Activated CD8-positive, alpha-beta memory T cell treated with anti-CD3 and anti-CD28 coated beads for 4 hours (primary cell): ENCODE data around the gene BTBD6.

Experiments used
- DNase-seq, 2 donors: peaks; one replicate each; pipeline ENCODE4 v3.0.0-alpha.2; 2020; ENCODE audit warnings: low read depth in 2 of 2

Gene BTBD6

DNA sequence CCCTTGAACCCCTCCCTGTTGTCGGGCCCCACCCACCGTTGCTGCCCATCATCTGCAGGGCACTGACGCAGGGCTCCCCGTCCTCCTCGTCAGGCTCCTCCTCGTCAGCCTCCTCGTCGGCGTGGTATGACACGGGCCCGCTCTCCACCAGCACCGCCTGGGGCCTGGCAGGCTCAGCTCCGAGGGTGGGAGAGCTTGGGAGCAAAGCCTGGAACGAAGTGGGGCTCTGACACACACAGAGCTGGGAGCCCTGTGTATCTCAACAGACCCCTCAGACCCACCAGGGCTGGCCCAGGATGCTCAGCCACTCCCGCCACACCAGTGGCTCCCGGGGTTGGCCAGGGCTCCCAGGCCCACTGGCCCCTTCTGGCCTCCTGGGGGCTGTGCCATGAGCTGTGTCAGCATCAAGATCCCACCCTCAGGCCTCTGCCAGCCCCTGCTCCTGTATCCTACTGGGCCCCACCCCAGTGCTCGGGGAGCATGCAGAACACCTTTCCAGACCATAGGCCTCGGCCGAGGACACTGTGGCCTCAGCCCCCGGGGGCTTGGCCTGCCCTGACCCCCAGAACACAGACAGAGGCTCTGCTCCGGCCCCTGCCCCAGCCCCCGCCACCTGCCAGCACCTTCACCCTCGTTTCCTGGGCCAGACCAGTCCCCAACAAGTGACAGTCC lies 37.1 kb upstream of the BTBD6 start:
- DNase-seq, result no peak

GRCh38 chr14:105211758-105212089 lies 36.6 kb upstream of the BTBD6 start:
- DNase-seq, result no peak

GRCh38 chr14:105212541-105213300 lies 35.6 kb upstream of the BTBD6 start:
- no peak for DNase-seq

- DNase-seq, result no peak
Observed at GRCh38 chr14:105213361-105213760, 35.0 kb upstream of the BTBD6 start.

GRCh38 chr14:105214324-105214915 lies 33.9 kb upstream of the BTBD6 start:
- DNase-seq, result no peak

- DNase-seq, result no peak
Observed at GRCh38 chr14:105215602-105216001, 32.7 kb upstream of the BTBD6 start.

GRCh38 chr14:105216490-105217247 lies 31.7 kb upstream of the BTBD6 start:
- DNase-seq, result no peak

GRCh38 chr14:105217774-105218173 lies 30.6 kb upstream of the BTBD6 start:
- no peak for DNase-seq

- DNase-seq, result no peak
Observed at GRCh38 chr14:105218611-105219010, 29.7 kb upstream of the BTBD6 start.

DNA sequence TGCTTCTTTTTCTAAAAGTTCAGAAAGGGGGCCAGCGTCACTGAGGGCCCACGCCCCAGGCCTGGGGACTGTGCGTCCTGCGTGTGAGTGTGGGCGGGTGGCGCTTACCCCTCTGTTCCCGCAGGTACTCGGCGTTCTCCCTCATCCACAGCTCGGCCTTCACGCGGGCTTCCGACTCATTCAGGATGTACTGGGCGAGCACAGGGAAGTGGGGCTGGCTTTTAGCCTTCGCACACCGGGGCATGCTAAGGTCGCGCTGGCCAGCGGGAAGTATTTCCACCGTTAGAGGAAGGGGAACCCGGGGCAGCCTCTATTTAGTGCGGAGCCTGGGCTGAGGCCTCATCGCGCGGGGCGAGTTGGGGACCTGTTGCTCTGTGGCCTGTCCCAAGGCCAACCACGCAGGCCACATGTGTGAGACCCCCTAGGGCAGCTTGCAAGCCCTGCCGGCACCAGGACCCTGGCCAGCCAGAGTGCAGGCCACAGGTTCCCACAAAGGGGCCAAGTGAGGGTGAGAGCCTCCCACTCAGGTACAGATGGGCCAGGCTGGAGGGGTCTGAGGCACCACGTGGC lies 29.2 kb upstream of the BTBD6 start:
- DNase-seq, result no peak

DNA sequence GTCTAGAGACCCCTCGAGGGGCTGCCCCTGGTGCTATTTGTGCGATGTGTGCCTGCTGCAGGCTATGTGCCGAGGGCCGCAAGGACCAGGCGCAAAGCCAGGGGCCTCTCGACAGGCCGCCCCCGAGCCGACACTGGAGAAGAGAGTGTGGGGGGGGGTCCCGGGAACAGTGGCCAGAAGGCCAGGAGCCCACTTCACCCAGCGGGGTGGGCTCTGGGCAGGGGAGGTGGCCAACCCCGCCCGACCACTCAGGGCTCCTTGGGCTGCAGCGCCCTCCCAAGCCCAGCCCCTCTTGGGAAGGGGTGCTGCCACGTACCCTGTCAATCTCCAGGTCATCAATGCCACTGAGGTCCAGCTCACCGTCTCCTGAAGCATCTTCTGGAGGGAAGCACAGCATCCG lies 28.6 kb upstream of the BTBD6 start:
- no peak for DNase-seq

DNA sequence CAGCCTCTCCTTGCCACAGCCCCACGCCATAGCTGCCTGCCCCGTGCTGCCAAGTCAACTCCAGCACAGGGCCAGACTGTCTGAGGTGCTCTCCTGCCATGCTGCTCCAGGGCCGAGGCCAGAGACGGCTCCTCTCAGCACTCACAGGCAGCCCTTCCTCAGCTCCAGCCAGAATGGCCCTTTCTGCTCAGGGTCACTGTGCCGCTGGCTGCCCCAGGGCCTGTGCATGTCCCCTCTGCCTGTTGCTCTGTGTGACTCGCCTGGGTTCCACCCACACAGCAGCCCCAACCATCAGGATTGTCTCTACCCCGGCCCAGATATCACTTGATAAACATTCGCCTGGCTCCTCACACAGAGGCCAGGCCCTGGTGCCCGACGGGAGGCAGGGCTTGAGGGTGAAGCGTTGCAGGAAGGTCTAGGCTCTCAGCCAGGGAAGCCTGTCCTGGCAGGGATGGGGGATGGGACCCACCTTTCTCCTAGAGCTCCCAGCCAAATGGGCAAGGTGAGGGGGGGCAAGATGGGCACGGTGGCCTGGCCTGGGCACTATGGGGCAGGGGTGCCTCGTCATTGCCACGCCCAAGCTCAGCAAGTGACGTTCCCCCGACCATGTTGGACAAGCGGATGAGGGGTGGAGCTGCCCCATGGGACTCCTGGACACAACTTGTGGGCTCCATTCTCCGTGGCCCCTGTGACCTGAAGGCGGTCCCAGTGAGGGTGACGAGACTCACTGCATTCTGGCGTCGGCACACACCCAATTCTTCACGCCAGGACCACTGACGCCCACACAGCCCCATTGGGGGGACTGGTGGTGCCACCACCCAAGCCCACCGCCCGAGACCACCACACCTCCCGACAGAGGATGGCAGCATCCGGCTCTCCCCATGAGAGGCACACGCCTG lies 27.4 kb upstream of the BTBD6 start:
- DNase-seq, result no peak

GRCh38 chr14:105221598-105222178 lies 26.6 kb upstream of the BTBD6 start:
- no peak for DNase-seq

GRCh38 chr14:105223260-105223659 lies 25.1 kb upstream of the BTBD6 start:
- DNase-seq, result no peak

DNA sequence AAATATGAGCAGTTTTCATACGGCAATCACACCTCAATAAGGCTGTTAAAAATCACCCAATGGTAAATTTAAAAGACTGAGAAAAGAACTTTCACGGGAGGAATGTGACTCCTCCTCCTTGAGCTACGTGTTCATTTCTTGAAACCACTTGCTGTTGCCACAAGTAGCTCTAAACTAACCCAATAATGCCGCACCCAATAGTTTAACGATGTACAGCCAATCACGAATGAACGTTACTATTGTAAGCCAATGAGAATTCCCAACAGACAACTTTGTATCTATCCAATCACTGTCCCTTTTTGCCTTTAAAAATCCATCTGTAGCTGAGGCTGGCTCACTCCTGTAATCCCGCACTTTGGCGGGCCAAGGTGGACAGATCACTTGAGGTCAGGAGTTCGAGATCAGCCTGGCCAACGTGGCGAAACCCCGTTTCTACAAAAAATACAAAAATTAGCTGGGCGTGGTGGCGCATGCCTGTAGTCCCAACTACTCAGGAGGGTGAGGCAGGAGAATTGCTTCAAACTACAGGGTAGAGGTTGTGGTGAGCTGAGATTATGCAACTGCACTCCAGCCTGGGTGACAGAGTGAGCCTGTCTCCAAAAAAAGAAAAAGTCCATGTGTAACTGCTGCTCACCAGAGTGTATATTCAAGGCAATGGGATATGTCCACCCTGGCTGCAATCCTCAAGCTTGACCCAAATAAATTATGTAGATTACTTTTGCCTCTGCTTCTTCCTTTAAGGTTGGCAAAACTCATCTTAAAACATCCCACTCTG lies 24.4 kb upstream of the BTBD6 start:
- no peak for DNase-seq

DNA sequence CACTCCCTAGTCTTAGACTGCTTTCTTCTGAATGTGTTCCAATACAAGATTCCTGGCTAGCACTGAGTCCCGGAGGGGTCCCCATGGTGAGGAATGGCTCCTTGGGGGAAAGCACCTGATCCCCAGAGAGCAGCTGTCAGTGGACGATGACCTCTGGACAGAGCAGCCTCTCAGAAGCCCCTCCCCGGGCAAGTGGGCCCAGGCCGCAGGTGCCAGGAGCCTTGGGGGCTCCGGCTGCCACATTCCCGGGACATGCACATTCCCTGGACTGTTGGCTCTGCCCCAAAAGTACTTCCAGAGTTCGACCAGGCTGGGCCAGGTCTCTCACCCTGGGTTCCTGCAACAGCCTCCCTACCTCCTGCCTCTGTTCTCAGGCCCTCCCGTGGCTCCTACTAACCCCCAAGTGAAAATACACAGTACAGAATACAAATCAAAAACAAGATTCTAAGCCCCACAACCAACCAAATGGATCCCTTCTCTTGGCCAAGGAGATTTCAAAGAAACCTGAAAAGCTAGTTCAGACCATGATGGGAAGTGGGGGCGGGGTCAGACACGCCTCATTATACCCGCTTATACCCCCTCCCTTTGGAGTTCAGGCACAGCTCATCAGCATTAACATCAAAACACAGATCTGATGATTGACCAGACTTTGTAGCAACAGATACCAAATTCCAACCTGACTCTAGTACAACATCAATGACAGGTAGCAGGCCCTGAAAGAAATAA lies 23.3 kb upstream of the BTBD6 start:
- DNase-seq, result no peak

- DNase-seq, result no peak
Observed at GRCh38 chr14:105226198-105226597, 22.1 kb upstream of the BTBD6 start.

- DNase-seq, result no peak
Observed at GRCh38 chr14:105227346-105227745, 21.0 kb upstream of the BTBD6 start.

DNA sequence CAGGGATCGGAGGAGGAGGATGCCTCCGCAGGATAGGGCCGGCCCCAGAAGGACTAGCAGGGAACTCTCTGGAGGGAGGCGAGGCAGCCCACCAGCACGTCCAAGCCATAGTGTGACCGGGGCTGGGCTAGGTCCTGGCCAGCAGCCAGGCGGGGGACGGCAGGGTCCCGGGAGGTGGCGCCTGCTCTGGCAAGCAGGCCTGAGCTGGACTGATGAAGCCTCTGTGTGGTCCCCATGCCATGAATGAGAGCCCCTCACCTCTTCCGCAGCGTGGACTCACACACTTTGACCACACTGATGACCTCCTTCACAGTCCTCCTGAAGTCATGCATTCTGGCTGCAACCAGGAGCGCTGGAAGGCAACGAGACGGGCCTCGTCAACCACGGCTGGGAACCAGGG lies 19.8 kb upstream of the BTBD6 start:
- DNase-seq, result no peak
